Activated gamma-delta T cell treated with anti-CD3 and anti-CD28 coated beads, Interleukin-2, amount 50 U/mL, for 16 hours (primary cell): ENCODE results near the gene KIF1A.

ENCODE experiments used
- DNase-seq: peaks from one replicate; pipeline ENCODE4 v3.0.0-alpha.2; 2020; ENCODE audit warnings: low read depth

KIF1A gene

DNA sequence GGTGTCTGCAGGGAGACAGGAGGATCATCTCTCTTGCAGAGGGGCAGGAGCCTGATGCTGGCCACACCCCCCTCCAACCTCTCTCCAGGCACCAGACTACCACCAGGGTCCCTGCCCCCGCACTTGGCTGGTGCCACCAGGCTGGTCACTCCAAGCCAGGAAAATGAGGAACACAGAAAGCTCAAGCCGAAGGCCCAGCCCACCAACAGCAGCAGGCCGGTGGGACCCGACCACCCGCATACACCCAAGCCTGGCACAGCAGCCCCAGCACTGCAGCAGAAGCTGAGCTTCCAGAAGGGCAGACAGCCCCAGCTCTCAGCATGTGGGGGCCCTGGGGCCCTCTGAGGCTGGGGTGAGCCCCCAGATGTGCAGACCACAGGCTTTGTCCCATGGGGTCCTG, 52.7 kb downstream of the KIF1A start:
- DNase-seq: no peak

DNA sequence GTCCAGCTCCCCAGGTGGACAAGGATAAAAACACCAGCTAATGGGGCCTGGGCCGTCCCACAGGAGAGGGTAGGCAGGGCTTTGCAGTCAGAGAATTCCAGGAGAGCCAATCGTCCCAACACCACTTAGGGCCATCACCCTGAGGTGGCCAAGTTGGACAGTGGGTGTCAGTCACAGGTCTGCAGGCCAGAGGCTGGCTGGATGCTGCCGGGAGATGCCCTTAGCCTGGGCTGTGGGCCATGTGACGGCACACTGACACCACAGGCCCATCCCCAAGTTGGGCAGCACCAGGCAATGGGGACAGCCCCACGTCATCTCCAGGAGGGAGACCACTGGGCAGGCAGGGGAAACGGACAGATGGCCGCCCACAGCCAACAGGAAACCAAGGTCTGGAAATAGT, 53.9 kb downstream of the KIF1A start:
- DNase-seq: no peak

DNA sequence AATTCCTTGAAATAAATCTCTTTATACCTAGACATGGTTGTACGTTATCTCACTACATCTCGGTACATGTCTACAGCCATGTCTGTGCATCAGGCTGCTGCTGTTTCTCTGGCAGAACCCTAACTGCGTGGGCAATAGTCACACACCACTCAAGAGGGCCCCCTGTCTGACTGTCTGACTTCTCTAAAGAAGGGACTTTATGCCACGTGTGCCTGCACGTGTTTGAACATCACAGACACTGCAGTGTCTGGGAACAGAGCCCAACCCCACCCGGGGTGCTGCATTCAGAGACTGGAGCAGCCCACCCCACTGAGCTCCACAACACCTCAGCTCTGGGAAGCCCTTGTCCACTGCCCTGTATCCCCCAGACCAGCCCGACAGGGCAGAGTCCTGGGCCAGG, 55.0 kb downstream of the KIF1A start:
- DNase-seq: no peak

DNA sequence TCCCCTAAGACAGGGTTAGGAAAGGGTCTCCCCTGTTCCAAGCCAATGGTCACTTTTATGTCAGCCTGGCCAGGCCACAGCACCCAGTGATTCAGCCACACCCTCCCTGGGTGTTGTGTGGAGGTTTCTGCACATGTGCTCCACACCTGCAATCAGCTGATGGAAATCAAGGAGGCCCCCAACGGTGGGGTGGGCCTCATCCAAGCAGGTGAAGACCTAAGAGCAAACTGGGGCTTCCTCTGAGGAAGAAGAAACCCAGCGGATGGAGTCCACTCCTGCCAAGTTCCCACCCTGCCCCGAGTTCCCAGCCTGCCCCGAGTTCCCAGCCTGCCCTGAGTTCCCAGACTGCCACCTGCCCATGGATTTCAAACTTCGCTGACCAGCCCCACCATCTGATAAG, 55.4 kb downstream of the KIF1A start:
- DNase-seq: no peak

DNA sequence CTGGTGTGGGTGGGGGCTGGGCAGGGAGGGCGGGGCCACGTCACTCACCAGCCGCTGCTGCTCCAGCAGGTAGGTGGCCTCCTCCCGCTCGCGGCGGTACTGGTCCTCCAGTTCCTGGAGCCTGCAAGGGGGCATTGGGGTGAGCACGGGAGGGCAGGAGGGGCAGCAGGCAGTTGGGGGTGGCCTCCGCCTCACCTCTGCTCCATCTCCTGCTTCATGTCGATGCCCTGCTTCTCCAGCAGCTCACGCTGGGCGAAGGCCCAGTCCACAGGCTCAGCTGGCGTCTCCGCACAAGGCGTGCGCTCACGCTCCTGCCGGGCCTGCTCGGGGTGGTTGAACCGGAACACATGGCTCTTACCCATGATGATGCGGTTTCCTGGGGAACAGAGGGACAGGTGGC, 57.0 kb downstream of the KIF1A start:
- DNase-seq: no peak

DNA sequence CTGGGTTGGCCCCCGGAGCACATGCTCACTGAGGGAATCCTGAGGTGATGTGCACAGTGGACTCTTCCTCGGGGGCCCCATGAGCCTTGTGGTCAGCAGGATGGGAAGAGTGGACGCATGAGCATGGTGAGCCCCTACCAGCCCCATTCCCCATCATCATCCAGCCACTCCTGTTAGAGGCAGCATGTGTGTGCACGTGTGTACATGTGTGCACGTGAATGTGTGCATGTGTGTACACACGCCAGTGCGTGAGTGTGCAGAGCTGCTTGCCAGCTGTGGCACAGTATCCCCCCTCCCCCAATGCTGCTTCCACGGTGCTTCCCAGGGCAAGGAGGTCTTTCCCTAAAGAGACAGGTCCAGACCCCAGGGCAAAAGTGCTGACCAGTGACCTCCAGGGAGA, 57.8 kb downstream of the KIF1A start:
- DNase-seq: no peak

DNA sequence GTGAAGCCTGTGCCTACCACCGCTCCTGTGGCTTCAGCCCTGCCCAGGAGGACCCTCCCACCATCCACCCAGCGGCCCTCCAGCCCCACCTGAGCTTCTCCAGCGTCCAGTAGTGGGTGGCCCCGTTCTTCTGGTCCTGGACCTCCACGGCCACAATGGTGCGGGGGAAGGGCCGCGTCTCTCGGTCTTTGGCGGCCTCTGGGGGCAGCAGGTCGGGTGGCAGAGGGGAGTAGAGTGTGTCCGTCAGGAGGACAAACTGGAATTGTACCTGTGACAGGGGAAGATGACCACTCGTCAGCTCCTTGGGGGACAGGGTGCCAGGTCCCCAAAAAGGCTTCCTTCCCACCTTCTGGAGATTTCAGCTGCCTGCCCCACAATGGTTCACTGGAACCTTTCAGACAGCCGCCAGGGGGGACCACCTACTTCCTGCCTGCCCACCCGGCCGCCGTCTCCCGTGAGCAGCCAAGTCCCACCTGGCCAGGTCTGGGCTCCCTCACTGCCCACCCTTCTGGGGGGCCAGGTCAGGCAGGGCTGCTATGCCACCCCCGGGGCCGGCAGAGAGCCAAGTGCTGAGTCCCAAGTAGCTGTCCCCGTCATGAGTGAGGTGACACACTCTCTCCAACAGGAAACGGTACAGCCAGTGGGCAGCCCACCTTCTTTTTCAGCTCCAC, 59.3 kb downstream of the KIF1A start:
- no peak for DNase-seq

DNA sequence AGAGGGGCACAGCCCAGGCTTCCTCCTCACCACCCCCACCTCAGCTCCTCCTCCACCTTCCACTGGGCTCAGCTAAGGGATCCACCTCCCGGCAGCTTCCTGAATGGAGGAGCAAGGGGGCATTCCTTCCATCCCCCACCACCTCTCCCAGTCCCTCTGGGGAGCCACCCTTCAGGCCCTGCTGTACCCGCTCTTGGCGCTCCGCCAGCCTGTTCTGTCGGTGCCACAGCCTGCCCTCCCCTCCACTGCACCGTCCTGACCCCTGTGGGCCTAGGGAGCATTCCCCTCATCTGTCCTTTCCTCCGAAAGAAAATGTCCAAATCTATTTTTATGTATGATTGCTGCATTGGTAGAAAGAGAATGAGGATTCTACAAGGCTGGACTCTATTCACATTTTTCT, 59.9 kb downstream of the KIF1A start:
- no peak for DNase-seq

DNA sequence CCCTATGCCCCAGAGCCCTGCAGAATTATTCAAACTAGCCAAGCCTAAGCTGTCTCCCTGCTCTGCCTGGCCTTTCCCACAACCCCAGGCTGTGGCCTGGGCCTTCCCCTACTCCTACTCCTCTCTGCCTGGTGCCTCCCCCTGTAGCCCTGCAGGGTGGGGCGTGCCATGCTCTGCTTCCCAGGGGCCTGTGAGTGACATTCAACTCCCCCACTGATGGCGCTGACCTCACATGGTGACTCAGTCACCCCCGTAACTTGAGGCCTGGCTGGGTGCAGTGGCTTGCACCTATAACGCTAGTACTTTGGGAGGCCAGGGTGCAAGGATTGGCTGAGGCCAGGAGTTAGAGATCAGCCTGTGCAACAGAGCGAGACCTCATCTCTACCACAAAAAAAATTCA, 60.6 kb downstream of the KIF1A start:
- no peak for DNase-seq

DNA sequence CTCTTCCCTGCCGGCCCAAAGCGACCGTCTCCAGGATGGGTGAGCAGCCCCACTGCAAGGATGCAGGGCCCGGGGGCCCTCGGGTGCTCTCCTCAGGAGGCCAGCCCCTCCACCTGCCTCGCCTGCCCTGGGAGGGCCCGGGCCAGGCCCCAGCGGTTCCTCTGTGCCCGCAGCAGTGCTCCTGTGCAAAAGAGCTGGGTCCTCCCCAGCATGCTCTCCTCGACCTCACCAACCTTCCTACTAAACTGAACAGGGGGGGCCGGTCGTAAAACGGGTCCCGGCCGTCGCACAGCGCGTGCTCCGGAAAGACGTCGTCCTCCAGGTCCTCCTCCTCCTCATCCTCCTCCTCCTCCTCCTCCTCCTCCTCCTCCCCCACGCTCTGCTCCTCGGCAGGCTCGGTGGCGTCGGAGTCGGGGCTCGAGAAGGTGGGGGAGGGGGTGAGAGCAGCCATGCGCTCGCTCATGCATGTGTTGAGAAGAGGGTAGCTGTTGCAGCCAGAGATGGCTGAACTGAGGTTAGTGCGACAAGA, 62.9 kb downstream of the KIF1A start:
- no peak for DNase-seq

DNA sequence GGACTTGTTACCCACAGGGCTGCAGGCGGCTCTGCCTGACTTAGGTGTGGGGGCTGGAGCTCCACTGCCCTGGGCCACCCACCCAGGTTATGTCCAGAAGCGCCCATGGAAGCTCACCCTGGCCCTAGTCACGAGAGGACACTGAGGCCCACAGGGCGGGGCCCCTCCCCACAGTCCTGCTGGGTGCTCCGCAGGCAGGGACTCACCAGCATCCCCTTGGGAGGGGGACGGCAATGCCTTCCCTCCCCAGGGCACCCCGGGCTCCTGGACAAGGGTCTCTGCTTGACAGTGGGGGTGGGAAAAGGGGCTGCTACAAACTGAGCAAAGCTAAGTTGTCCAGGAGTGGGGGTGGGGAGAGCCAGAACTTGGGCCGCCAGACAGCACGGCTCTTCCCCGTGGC, 67.8 kb downstream of the KIF1A start:
- no peak for DNase-seq

DNA sequence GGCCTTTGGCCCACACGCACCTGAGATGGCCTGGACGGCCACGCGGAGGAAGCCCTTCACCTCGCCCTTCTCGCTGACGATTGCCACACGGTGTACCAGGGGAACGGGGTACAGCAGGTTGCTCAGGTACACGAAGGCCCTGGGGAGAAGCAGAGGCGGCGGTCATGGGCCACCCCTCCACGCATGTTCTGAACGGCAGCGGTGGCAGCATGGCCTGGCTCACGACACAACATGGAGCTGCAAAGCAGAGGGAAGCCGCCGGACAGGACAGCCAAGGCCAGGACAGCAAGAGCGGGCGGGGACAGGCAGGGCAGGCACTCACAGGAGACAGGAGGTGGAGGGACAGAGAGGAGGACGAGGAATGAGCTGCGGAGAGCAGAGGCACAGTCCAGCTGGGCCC, 69.6 kb downstream of the KIF1A start:
- DNase-seq: no peak

DNA sequence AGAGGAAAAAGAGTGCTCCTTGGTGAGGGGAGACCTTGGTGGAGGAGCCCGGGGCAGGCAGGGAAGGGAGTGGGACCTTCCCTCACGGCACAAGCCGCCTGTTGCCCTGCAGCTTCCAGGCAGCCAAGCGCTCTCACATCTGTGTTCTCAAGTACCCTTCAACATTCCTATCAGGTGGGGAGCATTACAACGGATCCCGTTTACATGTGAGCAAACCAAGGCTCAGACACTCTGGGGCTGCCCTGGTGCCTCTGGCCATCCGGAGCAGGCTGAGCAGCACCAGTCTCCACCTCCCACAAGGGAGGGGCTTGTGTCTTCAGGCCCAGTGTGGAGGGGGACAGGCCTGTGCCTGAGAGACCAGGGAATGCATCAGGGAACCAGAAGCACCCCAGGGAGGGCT, 70.5 kb downstream of the KIF1A start:
- DNase-seq: no peak

DNA sequence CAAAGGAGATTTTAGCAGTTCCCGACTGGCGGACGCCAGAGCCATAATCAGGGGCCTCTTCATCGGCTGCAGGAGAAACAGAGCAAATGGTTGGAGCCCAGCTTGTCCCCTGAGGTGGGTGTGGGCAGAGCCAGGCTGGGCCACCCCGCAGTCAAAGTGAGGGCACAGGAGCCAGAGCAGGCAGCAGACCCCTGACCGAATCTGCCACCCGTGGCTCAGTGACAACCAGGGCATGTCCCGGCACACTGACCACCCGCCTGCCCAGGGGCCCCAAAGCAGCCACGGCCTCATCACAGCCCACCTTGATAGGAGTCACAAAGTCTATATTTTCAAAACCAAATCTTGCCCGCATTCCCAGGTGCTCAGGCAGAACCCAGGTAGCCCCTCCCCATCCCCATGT, 72.8 kb downstream of the KIF1A start:
- no peak for DNase-seq

DNA sequence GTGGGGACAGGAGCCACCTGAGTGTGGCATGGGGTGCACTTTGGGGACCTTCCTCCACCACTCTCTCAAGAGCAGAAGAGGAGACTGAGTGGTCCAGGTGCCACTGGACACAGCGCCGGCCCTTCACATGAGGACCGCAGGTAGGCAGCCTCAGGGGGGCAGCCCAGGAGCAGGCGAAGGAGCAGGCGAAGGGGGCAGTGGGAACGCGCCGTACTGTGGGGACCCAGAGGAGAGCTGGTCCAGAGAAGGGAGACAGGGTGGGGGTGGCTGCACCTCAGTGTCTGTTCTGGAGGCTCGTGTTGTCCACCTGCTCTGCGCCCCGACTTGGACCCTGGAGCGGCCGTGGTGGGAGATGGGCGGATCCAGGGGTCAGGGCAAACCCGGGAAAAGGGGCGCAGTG, 73.3 kb downstream of the KIF1A start:
- DNase-seq: no peak

DNA sequence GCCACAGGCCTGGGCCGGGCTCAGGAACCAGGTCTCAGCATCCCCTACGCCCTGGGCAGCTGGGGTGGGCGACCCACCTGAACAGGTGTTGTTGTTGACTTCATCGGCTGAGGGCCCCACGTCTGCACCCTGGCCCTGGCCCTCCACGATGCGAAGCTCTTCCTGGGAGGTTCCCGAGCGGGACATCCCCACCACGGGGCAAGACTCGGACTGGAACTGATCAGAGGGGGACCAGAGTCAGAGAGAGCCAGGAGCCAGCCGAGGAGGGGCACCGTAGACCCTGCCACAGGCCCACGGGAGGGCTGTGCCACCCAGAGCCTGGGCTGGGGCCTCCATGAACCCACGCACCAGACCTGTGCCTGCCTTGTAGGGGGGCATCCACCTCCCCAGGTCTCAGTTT, 74.1 kb downstream of the KIF1A start:
- no peak for DNase-seq

DNA sequence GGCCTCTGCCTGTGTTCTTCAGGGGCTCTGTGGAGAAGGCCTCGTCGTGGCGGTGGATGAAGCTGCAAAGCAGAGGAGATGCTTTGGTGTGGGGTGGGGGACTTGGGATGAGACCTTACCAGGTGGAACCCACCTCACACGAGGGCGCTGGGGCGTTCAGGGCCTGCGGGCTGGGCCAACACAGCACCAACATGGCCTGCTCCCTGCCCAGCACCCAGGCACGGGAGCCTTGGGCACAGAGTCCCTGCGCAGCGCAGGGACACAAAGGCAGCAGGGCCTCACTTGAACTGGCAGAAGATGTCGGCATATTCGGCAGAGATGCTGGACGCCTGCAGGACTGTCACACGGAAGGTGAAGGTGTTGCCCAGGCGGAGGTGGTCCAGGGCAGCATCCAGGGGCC, 74.6 kb downstream of the KIF1A start:
- no peak for DNase-seq

DNA sequence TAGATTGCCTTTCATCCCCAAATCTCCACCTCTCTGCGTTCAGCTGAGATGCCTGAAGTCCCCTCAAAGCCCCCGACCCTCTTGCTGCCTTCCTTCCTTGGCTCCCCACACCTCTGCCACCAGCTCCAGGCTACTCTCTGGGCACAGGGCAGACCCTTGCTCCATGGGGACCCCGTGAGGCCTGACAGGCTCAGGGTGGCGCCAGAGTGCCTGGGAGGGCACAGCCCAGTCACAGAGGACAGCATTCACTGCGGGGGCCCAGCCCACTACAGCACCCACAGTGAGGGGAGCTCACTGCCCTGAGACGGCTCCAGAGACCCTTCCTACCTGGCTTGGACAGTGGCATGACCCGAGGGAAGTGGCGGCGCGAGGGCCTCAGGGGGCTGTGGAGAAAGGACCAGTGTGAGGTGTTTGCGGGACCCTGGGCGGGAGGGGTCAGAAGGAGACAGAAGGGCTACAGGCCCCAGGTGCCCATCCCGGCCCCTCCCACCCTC, 77.4 kb downstream of the KIF1A start:
- no peak for DNase-seq

DNA sequence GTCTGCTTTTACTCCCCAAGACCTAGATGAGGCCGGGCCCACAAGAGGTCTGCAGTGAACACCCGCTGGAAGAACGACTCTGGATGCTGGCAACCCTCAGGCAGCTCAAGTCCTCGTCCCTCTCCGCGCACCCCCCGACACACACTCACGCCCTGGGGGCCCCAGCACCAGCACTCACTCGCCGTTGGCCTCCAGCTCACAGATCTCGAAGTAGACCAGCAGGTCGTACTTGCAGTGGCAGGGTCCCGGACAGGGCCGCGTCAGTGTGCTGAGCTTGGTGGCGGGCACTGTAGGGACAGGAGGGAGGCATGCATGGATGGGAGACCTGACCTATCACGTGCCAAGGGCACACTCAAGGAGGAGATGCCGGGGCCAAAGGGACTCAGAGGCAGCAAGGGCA, 78.9 kb downstream of the KIF1A start:
- no peak for DNase-seq

DNA sequence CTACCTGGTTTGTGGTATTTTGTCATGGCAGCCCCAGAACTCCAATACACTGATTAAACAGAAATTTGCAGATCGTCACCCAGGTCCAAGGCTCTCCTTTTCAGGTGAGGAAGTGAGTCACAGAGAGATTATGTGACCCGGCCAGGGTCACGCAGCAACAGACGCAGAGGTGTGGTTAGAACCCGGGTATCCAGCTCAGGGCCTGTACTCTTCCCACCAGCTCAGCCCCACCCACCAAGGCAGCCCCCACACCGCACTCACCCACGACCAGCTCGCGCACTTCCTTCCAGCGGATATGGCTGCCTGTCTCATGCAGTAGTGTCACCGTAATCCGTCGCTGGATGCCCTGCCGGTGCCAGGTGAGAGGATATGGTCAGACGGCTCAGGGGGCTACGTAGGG, 80.2 kb downstream of the KIF1A start:
- peak; percentile 8 for DNase-seq

DNA sequence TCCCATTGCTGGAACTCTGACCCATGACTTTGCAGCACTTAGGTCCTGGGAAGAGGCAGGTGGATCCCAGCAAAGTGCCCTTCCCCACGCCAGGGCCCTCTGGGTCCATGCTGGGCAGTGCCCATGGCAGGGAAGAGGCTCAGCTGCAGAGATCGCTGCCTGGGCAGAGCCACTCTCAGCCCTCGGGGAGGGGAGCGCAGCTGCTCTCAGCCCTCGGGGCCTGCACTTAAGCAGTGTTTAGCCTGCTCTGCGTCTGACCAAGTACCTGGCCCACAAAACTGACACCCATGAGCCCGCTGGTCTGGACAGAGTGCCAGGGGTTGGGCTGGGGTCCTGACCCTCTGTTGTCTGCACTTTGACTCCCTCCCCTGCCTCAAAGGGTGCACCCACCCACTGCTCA, 82.1 kb downstream of the KIF1A start:
- no peak for DNase-seq

DNA sequence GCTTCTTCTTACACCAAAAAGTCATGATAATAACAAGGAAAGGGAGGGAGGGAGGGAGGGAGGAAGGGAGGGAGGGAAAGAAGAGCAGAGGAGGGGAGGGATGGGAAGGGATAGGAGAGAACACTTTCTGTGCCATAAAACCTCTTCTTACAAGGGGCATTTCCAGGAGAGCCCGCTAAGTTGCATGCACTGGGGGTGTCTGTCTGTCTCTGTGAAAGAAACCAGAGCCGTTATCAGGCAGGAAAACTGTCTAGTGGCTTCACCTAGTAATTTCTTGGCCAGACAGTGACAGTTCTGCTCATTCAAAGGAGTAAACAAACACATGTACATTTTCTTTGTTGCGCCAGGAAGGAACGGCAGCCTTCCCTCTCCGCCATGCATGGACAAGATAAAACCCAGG, 82.5 kb downstream of the KIF1A start:
- DNase-seq: no peak

DNA sequence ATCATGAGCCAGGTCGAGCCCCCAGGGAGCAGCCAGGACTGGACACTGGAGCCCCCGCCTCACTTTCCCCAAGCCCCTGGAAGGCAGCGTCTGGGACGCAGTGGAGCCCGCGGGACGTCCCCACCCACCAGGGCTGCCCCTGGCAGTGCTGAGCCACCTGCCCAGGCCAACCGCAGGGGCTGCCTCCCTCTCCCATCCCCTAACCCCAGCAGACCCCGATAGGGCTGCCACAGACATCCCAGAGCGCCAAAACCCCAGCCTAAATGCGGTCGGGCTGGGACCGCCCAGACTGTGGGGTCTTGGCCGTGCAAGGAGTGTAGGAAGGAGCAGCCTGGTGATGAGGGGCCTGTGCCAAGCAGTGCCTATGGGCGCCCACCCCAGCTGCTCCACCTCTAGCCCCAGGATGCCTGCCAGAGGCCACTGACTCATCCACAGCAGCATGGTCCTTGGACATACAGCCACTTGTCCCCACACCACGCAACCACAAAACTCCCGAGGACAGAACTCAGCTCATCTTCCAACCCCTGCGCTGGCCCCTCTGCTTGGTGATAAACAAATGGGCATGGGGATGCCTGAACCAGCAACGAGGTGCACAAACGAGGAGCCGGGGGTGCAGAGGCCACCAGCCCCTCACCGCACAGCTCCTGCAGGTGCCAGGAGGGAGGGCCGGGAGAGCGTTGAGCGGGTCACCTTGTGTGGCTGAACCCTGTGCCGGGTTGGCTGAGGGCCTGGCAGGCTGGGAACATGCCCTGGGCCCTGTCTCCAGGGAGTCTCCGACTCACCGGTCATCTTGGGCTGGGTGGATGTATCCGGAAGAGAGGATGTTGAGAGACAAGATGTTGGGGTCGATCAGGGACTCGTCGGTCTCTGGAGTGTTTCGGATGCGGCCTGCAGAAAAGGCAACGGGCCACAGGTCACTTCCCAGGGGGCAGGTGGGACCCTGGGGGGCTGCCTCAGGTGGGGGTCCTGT, 83.5 kb downstream of the KIF1A start:
- no peak for DNase-seq
